Pancreas (tissue), 10 donors: Measurements from ENCODE around the gene MEOX2. TPM values are rescaled to one million over a fixed set of nuclear protein-coding genes. Genes with fewer than 3 reads are reported as not detected.

Source experiments
- ATAC-seq, 4 donors: fragments of 200-7000 bp; cut with Tn5 transposase; one replicate each; pipeline versions ENCODE4 v1.8.0 to v1.9.1; 2020; ENCODE audit warnings: mild to moderate bottlenecking in 4 of 4, moderate library complexity in 4 of 4
- DNase-seq, 6 donors: peaks; one replicate each; pipeline ENCODE4 v3.0.0-alpha.2; 2020
- FAIRE-seq: peaks from 2 replicates; lab custom pipeline; 2012; peaks lifted over from hg19 to GRCh38; lab: Jason Lieb, UNC
- H3K27ac ChIP-seq, 4 donors: fragments of 200-600 bp; sonication (generic); 1 replicate in 3 of 4; 2 replicates in 1 of 4; pipeline versions ENCODE4 v1.5.0 to v1.8.0; 2020
- H3K27me3 ChIP-seq, 4 donors: fragments of 200-600 bp; one replicate each; pipeline ENCODE4 v1.8.0; 2021
- H3K36me3 ChIP-seq, 3 donors: fragments of 200-600 bp; sonication (generic) in 1 of 3; one replicate each; pipeline versions ENCODE4 v1.5.0 to v1.8.0; 2020 to 2021
- H3K4me1 ChIP-seq, 3 donors: fragments of 200-600 bp; one replicate each; pipeline ENCODE4 v1.8.0; 2021
- H3K4me3 ChIP-seq, 4 donors: fragments of 200-600 bp; sonication (generic) in 2 of 4; one replicate each; pipeline versions ENCODE4 v1.5.0 to v1.8.0; 2020 to 2021
- H3K9me3 ChIP-seq, 4 donors: fragments of 200-600 bp; one replicate each; pipeline ENCODE4 v1.8.0; 2021
- WGBS, 2 donors: extraction: QIAGEN DNeasy Blood & Tissue Kit; methylation state at CpG; one replicate each; pipeline ENCODE4 v1.1.7; 2013; 5-methylcytosine and 5-hydroxymethylcytosine counted together
- intact Hi-C, 3 donors: fragments of 100-400 bp; cut with DNase I; formaldehyde crosslinking; loops; one replicate each; pipeline versions ENCODE4 v1.11.1 to v1.14.2; 2022
- polyA plus RNA-seq, 2 donors: library from polyadenylated mRNA; stranded (reverse); fragments of 200-250 nt; gene quantifications; one replicate each; pipeline ENCODE4 v1.2.3, GENCODE V29; 2013
- total RNA-seq, 6 donors: library from RNA; stranded (reverse); fragmentation: NEBNext Ultra II Directional in 4 of 6; extraction: Animal tissue kit (Norgen Biotek cat#: 25700) in 4 of 6; gene quantifications; one replicate each; pipeline versions ENCODE4 v1.2.1 to v1.2.4, GENCODE V29; 2021 to 2023
- TF ChIP-seq, protein P1 (sequence below), 4 donors: fragments of 200-600 bp; sonication (generic) in 3 of 4; IDR thresholded peaks; one replicate each; pipeline versions ENCODE4 v1.5.0 to v1.8.0; 2021; ENCODE audit warnings: antibody characterized with exemption in 4 of 4
- donor health status: healthy with polysubstance abuse.
- donor health status: DM: no; HTN: no; CAD: no; lungs with moderate emphysema.
- donor health status: DM: no; HTN: no; CAD: no.
- donor health status: control.
- donor health status: control.
- donor health status: Bipolar disorder and iron deficiency.
- donor health status: DM: yes; HTN: yes; CAD: no.
- donor health status: DM: no; HTN: no; CAD: no.
- donor health status: DM: no; HTN: no; CAD: no.
- donor health status: DM: yes; HTN: yes; CAD: no.

Gene MEOX2
- total and polyA plus RNA-seq, 8 donors: 0.24 to 2.9 (median 1.2) TPM

DNA sequence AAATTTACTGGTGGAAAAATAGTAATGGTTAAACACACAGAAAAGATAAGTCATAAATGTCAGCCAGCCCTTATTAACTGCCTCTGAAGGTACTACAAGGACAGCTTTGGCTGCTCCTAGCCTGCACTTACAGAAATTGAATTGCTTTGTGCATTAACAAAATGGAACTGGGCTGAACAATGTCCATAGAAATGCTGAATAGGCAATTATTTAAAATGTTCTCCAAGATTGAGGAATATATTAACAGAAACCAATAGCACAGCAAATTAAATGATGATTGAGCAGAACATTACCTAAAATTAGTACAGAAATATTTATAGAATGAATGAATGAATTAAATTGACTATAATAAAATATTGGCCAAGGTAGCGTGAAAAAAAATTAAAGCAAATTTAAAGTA lies 82.3 kb downstream of the MEOX2 start:
- intact Hi-C loops: no loop called here
- 98 to 100% methylated on average over 1 of the region's 1 CpG for WGBS, 2 donors
- TF ChIP-seq, protein P1, sequence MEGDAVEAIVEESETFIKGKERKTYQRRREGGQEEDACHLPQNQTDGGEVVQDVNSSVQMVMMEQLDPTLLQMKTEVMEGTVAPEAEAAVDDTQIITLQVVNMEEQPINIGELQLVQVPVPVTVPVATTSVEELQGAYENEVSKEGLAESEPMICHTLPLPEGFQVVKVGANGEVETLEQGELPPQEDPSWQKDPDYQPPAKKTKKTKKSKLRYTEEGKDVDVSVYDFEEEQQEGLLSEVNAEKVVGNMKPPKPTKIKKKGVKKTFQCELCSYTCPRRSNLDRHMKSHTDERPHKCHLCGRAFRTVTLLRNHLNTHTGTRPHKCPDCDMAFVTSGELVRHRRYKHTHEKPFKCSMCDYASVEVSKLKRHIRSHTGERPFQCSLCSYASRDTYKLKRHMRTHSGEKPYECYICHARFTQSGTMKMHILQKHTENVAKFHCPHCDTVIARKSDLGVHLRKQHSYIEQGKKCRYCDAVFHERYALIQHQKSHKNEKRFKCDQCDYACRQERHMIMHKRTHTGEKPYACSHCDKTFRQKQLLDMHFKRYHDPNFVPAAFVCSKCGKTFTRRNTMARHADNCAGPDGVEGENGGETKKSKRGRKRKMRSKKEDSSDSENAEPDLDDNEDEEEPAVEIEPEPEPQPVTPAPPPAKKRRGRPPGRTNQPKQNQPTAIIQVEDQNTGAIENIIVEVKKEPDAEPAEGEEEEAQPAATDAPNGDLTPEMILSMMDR (IDR thresholded peaks at IDR 0.05): no peak
- no peak overlapping the region for H3K27ac ChIP-seq
- ATAC-seq: no peak
- no peak for DNase-seq
- no peak overlapping the region for H3K4me3 ChIP-seq
- H3K27me3 ChIP-seq: no peaks in the 10 kb centered on the region
- H3K4me1 ChIP-seq: no peaks in the 10 kb centered on the region
- H3K9me3 ChIP-seq: no peaks in the 10 kb centered on the region
- no peaks in the 10 kb centered on the region for H3K36me3 ChIP-seq
- FAIRE-seq: no peak

- Histone ChIP-seq H3K4me1 (no peaks in the 10 kb centered on the region), H3K36me3 (no peaks in the 10 kb centered on the region), H3K9me3 (no peaks in the 10 kb centered on the region), H3K27me3 (no peaks in the 10 kb centered on the region), H3K4me3 (no peak overlapping the region), H3K27ac (no peak overlapping the region)
- TF ChIP-seq, protein P1 (IDR thresholded peaks at IDR 0.05): no peak
- FAIRE-seq: no peak
- ATAC-seq: no peak
- intact Hi-C loops: no loop called here
- no peak for DNase-seq
- WGBS, 2 donors: 50 to 63% methylated on average over 2 of the region's 2 CpGs
Measured at GRCh38 chr7:15603124-15603523, 83.4 kb downstream of the MEOX2 start.

DNA sequence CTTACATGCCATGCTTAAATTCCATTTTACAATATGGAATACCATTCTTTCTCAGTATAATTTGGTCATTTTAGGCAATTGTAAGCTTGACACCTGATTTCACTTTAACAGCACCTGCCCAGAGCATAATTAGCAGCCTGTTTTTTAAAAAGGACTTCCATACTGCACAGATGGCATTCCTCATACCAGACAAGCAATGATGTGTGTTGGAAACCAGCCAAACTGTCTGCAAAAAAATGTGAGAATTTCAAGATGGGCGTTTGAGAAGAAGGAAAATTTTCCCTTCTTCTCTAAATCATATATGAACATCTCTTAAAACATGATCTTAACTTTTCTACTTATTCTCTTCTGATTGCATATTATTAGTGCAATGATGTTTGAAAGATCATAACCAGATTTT lies 84.2 kb downstream of the MEOX2 start:
- FAIRE-seq (no peak), ATAC-seq (no peak), DNase-seq (no peak)
- Histone ChIP-seq H3K4me1 (no peaks in the 10 kb centered on the region), H3K9me3 (no peaks in the 10 kb centered on the region), H3K4me3 (no peak overlapping the region), H3K36me3 (no peaks in the 10 kb centered on the region), H3K27ac (no peak overlapping the region), H3K27me3 (no peaks in the 10 kb centered on the region)
- TF ChIP-seq, protein P1 (IDR thresholded peaks at IDR 0.05): no peak
- intact Hi-C loops: no loop called here
- WGBS, 2 donors: 14 to 23% methylated on average over 1 of the region's 1 CpG

DNA sequence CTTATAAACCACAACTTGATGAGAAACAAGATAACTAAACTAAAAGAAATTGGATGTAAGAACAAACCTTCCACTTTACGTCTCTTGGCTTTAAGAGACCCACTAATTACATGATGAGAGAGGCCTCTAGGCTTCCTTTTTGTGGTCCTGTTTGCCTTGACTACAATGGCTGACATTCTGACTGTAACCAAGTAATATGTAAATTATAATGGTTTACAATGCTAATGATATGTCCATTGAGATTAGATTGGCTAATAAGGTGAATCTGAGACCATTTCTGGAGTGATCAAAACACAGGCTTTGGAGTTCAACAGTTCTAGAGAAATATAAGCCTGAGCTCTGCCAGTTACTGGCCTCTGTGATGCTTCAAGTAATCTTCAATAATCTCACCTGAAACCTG lies 85.3 kb downstream of the MEOX2 start:
- no peaks in the 10 kb centered on the region for H3K36me3 ChIP-seq
- H3K9me3 ChIP-seq: no peaks in the 10 kb centered on the region
- ATAC-seq (no peak), DNase-seq (no peak), FAIRE-seq (no peak)
- WGBS, 2 donors: 57 to 74% methylated on average over 1 of the region's 1 CpG
- no peak overlapping the region for H3K4me3 ChIP-seq
- intact Hi-C loops: no loop called here
- TF ChIP-seq, protein P1 (IDR thresholded peaks at IDR 0.05): no peak
- no peaks in the 10 kb centered on the region for H3K27me3 ChIP-seq
- no peaks in the 10 kb centered on the region for H3K4me1 ChIP-seq
- no peak overlapping the region for H3K27ac ChIP-seq

DNA sequence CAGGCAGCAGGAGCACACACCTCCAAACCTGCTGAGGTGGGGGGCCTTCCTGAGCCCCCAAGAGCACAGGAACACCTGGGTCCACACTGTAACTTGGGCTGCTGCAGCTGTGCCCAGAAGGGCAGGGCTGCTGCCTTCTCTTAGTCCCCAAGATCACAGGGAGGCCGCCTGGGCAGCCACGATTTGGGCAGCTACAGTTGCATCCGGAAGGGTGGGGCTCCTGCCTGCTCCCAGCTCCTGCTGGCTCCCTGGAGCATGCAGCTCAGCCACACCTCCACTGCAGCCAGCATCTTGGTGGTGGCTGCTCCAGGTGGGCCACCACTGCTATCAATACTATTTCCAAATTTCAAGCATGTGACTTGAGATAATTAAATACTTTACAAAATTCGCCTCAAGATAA lies 86.2 kb downstream of the MEOX2 start:
- Histone ChIP-seq H3K36me3 (no peaks in the 10 kb centered on the region), H3K9me3 (no peaks in the 10 kb centered on the region), H3K4me3 (no peak overlapping the region), H3K4me1 (no peaks in the 10 kb centered on the region), H3K27ac (no peak overlapping the region), H3K27me3 (no peaks in the 10 kb centered on the region)
- FAIRE-seq: no peak
- intact Hi-C loops: no loop called here
- DNase-seq: peak in 1 of 6 donors; percentile 34
- TF ChIP-seq, protein P1 (IDR thresholded peaks at IDR 0.05): no peak
- 59 to 72% methylated on average over 4 of the region's 4 CpGs for WGBS, 2 donors
- ATAC-seq: no peak
